Measurements from ENCODE around the gene ERBB4. TPM values are rescaled to one million over a fixed set of nuclear protein-coding genes. Genes with fewer than 3 reads are reported as not detected.

Gene ERBB4
- total RNA-seq, 1 experiment from 2014 or later = 0.15 TPM

- intact Hi-C loops (cut with micrococcal nuclease; ENCODE audit: unreplicated experiment) (no loop called here), in situ Hi-C loops (cut with HindIII; ENCODE audit: low pct_unique_long_range_greater_than_20kb, low sequenced_read_pairs) (no loop called here)
- CTCF ChIA-PET = no interaction called here
- H3K27me3 ChIP-seq (ENCODE audit: control insufficient read depth, insufficient read depth, low read length) = no peaks in the 10 kb centered on the region
- POLR2A ChIA-PET = no interaction called here
- no TSS peak for BruUV-seq (replicated peaks)
- H3K9me3 ChIP-seq (ENCODE audit: control insufficient read depth, insufficient read depth, low read depth, low read length) = no peaks in the 10 kb centered on the region
- ATAC-seq (no peak), DNase-seq (ENCODE audit: low read depth, low spot score) (no peak)
- TF ChIP-seq POLR2AphosphoS5 (IDR thresholded peaks at IDR 0.05; ENCODE audit: low read depth, low read length) (no peak), SIN3A (IDR thresholded peaks at IDR 0.05; ENCODE audit: borderline replicate concordance, insufficient read depth, low read depth, low read length) (no peak), TCF7L2 (IDR thresholded peaks at IDR 0.05; ENCODE audit: low read depth, low read length) (no peak), CTCF (IDR thresholded peaks at IDR 0.05) (no peak), REST (IDR thresholded peaks at IDR 0.05; ENCODE audit: insufficient read depth in 1 of 2, low read depth in 2 of 2, low read length in 1 of 2) (no peak)
- no peak overlapping the region for H3K4me3 ChIP-seq (ENCODE audit: low read depth in 2 of 2, low read length in 2 of 2)
- no peaks in the 10 kb centered on the region for H3K36me3 ChIP-seq (ENCODE audit: control insufficient read depth, insufficient read depth, low read length)
- no peaks in the 10 kb centered on the region for H3K4me1 ChIP-seq (ENCODE audit: control insufficient read depth, insufficient read depth, low read length)
- no peak overlapping the region for H3K27ac ChIP-seq (ENCODE audit: low read length)
Measured at GRCh38 chr2:211833582-211834279, 704.9 kb downstream of the ERBB4 start.

GRCh38 chr2:211829725-211830124 is 708.9 kb downstream of the ERBB4 start:
- Histone ChIP-seq H3K4me1 (ENCODE audit: control insufficient read depth, insufficient read depth, low read length) (no peaks in the 10 kb centered on the region), H3K9me3 (ENCODE audit: control insufficient read depth, insufficient read depth, low read depth, low read length) (no peaks in the 10 kb centered on the region), H3K27me3 (ENCODE audit: control insufficient read depth, insufficient read depth, low read length) (no peaks in the 10 kb centered on the region), H3K36me3 (ENCODE audit: control insufficient read depth, insufficient read depth, low read length) (no peaks in the 10 kb centered on the region), H3K27ac (ENCODE audit: low read length) (no peak overlapping the region), H3K4me3 (ENCODE audit: low read depth in 2 of 2, low read length in 2 of 2) (no peak overlapping the region)
- TF ChIP-seq TCF7L2 (IDR thresholded peaks at IDR 0.05; ENCODE audit: low read depth, low read length) (no peak), POLR2AphosphoS5 (IDR thresholded peaks at IDR 0.05; ENCODE audit: low read depth, low read length) (no peak), CTCF (IDR thresholded peaks at IDR 0.05) (no peak), REST (IDR thresholded peaks at IDR 0.05; ENCODE audit: insufficient read depth in 1 of 2, low read depth in 2 of 2, low read length in 1 of 2) (no peak), SIN3A (IDR thresholded peaks at IDR 0.05; ENCODE audit: borderline replicate concordance, insufficient read depth, low read depth, low read length) (no peak)
- in situ Hi-C loops (cut with HindIII; ENCODE audit: low pct_unique_long_range_greater_than_20kb, low sequenced_read_pairs) = no loop called here
- intact Hi-C loops (cut with micrococcal nuclease; ENCODE audit: unreplicated experiment) = no loop called here
- ChIA-PET CTCF (no interaction called here), POLR2A (no interaction called here)
- BruUV-seq (replicated peaks) = no TSS peak
- ATAC-seq = no peak
- no peak for DNase-seq (ENCODE audit: low read depth, low spot score)
